Activated CD8-positive, alpha-beta memory T cell treated with anti-CD3 and anti-CD28 coated beads for 1 hour (primary cell): ENCODE measurements around the gene AMIGO3.
A peak's percentile ranks its signal among the peaks of the same experiment; 100 is the strongest.

ENCODE experiments used
- DNase-seq, 2 donors: peaks; one replicate each; pipeline ENCODE4 v3.0.0-alpha.2; 2020; ENCODE audit warnings: low read depth in 1 of 2; ENCODE audit errors: extremely low read depth in 1 of 2

Gene AMIGO3

GRCh38 chr3:49725906-49726681 lies 6.6 kb upstream of the AMIGO3 start:
- no peak for DNase-seq

- DNase-seq = no peak
These were observed 5.1 kb upstream of the AMIGO3 start for GRCh38 chr3:49724586-49724985.

GRCh38 chr3:49723628-49724551 lies 4.4 kb upstream of the AMIGO3 start, which contains the start of gene GMPPB:
TSS of gene GMPPB (minus strand) at chr3:49723951. CDS start at chr3:49723726, 225 bp downstream.
- peak; percentile 65 to 87 for DNase-seq

GRCh38 chr3:49723296-49723627 lies 3.8 kb upstream of the AMIGO3 start:
- DNase-seq = peak in 1 of 2 donors; percentile 29

- no peak for DNase-seq
These were observed 3.4 kb upstream of the AMIGO3 start for GRCh38 chr3:49722896-49723295.

DNA sequence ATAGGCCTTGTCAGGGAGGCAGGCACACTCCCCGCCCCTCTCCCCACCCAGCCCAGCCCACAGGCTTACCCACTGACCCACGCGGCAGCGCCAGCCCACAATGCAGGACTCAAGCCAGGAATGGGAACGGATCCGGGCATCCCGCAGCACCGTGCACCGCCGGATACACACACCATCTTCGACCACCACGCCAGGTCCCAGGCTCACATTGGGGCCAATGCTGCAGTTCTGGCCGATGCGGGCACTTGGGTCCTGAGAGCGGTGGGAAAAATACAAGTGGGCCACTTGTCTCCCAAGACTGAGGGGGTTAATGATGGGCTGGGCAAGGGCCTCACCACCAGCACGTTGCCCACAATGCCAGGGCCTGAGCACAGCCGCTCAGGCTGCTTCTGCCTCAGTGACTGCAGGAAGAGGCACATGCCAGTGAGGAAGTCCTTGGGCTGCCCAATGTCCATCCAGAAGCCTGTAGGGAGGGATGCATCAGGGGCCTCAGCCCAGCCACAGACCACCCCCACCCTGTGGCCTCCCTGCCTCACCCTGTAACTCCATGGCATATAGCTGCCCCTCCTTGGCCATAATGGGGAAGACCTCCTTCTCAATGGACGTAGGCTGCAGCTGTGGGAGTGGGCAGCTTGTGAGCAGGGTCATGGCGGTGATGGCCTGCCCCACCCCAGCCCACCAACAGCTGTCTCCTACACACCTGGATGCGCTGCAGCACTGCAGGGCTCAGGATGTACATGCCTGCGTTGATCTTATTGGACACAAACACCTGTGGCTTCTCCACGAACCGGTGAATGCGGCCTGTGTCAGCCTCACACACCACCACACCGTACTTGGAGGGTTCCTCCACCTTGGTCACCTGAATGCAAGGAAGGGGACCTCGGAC lies 2.7 kb upstream of the AMIGO3 start:
- no peak for DNase-seq

- no peak for DNase-seq
These were observed 2.1 kb upstream of the AMIGO3 start for GRCh38 chr3:49721596-49721895.

DNA sequence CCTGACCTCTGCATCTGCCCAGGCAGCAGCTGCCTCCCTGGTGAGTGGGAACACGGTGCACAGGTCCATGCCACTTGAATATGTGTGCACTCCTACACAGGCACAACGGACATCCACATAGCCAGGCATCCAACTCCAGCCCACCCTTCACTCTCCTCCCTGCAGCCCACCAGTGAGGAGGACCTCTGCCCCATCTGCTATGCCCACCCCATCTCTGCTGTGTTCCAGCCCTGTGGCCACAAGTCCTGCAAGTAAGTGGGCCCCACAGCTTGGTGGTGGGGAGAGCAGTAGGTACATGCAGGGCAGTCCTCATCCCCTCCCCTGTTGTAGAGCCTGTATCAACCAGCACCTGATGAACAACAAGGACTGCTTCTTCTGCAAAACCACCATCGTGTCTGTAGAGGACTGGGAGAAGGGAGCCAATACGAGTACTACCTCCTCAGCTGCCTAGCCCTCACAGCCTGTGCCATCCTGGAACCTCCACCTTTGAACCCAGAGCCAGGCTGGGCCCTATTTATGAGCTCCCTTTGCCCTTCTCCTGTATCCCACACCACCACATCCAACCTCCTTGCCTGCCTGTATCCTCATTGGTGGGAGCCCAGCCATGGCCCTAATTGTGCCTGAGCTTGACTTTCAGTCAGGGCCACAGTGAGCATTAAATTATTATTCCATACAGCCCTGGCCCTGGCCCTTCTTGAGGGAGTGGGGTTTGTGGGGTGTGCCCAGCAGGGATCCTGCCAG lies 1.5 kb upstream of the AMIGO3 start:
- no peak for DNase-seq

- DNase-seq = no peak
These were observed 648 bp downstream of the AMIGO3 start for GRCh38 chr3:49718858-49719213.

- DNase-seq = no peak
These were observed 1.3 kb downstream of the AMIGO3 start for GRCh38 chr3:49717959-49718857.

DNA sequence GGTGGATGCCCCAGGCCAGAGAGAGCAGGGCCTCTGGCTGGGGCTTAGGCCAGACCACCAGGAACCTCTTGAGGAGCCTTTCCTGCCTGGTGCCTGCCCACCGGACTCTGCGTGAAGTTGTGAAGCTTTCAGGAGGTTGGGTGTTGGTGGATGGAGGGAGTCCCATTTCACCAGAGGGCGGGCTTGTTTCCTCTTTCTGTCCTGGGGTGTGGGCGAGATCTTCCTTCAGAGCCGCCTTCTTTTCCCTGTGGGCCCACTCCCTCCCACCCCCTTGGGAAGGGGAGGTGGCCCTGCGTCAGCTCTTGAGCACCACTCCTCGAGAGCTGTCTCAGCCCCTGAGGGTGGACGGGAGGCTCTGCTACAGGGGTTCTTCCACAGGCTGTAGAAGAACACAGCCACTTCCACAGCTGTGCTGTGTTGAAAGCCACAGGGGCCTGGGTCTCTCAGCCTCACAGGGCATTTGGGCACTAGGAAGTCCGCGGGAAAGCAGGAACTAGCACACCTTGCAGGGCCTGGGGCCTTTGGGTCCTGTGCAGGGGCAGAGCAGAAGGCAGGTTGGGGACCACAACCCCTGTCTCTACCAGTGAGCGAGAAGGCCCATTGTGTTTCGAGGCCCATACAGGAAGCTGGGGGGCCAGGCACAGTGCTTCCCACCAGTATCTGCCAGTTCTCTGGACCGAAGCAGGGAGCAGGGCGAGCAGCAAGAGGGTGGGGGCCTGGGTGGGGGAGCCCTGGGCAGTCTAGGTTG lies 2.1 kb downstream of the AMIGO3 start:
- no peak for DNase-seq

DNA sequence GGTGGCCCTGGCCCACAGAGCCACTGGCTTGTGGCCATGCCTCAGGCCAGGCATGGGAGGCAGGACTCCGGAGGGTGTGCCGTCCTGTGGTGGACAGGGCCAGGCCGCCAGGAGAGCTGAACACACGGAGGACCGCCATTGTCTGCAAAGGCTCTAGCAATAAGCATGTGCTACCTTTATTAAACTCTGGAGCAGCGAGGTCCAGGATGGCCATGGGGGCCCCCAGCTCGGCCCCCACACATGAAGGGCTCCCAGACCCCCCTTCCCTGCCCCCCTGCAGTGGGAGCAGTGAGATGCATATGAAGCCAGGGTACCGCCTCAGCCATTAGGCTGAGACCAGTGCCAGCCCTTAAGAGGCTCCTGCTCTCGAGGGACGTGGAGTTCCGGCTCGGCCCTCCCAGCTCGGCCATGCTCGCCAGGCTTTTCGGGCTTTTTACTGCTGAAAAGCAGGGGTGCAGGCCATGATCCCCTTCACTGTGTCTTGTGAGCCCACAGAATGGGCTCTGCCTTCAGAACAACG lies 2.7 kb downstream of the AMIGO3 start:
- DNase-seq = no peak

- no peak for DNase-seq
These were observed 3.3 kb downstream of the AMIGO3 start for GRCh38 chr3:49716169-49716568.

DNA sequence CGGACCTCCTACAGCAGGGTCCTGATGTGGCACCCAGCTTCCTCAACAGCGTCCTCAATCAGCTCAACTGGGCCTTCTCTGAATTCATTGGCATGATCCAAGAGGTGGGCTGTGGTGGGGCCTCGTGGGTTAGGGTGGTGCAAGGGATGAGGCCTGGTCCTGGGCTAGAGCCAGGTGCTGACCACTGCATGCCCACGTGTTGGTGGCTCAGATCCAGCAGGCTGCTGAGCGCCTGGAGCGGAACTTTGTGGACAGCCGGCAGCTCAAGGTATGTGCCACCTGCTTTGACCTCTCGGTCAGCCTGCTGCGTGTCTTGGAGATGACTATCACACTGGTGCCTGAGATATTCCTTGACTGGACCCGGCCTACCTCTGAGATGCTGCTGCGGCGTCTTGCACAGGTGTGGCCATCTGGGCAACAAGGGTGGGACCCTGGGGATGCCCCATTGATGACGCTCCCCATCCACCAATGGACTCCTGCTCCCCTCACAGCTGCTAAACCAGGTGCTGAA lies 3.8 kb downstream of the AMIGO3 start:
- no peak for DNase-seq

DNA sequence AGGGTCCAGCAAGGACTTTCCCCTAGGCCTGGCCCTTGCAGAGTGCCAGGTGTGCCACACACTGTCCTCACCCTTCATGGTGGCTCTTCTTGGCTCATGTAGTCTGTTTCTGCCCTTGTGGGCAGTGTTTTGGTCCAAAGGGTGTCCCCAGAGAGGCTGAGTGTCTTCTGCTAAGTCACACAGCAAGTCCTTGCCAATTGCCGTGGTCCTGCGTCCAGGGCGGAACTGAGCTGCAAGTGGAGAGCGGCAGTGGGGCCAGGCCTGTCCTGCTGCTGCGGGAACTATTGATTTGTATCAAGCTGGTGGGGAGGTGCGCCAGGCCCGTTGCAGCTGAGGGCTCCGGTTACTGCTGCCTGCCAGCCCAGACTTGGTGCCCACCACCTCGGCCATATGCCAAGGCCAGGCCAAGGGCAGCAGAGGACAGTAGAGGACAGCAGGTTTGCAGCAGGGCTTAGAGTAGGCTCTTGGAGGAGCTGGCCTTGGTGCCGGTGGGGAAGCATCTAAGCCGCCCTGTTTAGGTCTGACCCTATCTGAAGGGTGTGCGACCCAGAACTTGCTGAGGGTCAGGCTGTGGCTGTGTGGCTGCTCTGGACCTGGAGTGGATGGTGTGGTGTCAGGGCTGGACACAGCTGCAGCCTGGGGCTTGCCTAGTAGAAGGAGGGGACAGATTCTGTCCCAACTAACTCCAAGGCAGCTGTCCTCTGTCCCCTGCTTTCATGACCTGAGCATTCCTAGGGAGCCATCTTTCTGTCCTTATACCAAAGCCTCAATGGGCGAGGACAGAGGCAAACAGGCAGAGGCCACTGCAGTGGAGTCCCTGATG lies 4.5 kb downstream of the AMIGO3 start:
- no peak for DNase-seq

DNA sequence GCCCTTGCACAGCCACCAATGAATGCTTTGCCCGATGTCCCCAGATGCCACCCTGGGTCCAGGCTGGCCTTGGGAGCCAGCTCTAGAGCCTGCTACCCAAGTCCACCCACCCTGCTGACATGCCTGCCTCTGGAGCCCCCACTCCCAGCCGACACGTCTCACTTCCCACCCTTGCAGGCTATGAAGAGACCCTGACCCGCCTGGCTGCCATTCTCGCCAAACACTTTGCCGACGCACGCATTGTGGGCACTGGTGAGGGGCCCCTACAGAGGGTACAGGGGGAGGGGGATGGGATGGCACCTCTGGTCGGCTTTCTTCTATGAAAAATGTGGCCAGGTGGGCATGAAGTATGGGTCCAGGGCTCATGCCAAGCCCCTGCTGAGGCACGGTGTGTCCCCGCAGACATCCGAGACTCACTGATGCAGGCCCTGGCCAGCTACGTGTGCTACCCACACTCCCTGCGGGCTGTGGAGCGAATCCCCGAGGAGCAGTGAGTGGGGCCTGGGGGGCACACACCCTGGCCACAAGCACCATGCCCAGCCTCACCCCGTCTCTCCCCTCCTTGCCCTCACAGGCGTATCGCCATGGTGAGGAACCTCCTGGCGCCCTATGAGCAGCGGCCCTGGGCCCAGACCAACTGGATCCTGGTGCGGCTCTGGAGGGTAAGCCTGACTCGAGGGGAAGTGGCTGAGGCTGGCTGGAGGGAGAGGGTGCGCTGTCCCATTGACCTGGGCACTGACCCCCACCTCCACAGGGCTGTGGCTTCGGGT lies 6.0 kb downstream of the AMIGO3 start:
- DNase-seq = no peak
